Stomach (tissue), 9 donors: ENCODE results near the gene ROCK1. TPM values are rescaled to one million over a fixed set of nuclear protein-coding genes. Genes with fewer than 3 reads are reported as not detected.

Experiments
- DNase-seq, 2 donors: peaks; one replicate each; pipeline versions ENCODE4 v3.0.0 to v3.0.0-alpha.2; 2013 to 2019
- H3K27ac ChIP-seq, 5 donors: fragments of 200-600 bp in 4 of 5; sonication (generic) in 4 of 5; one replicate each; pipeline ENCODE4 v1.5.1; 2013 to 2019; ENCODE audit warnings: mild to moderate bottlenecking in 1 of 5, moderate library complexity in 1 of 5
- H3K27me3 ChIP-seq, 3 donors: fragments of 200-600 bp; sonication (generic); one replicate each; pipeline ENCODE4 v1.5.1; 2017 to 2019; ENCODE audit warnings: mixed run types in 1 of 3
- H3K36me3 ChIP-seq, 4 donors: fragments of 200-600 bp; sonication (generic); 1 replicate in 3 of 4; 2 replicates in 1 of 4; pipeline ENCODE4 v1.5.1; 2016 to 2019
- H3K4me1 ChIP-seq, 4 donors: fragments of 200-600 bp; sonication (generic); one replicate each; pipeline ENCODE4 v1.5.1; 2016 to 2019
- H3K4me3 ChIP-seq, 4 donors: fragments of 200-600 bp; sonication (generic) in 3 of 4; one replicate each; pipeline ENCODE4 v1.5.1; 2016 to 2019; ENCODE audit warnings: mild to moderate bottlenecking in 1 of 4
- H3K9me3 ChIP-seq, 4 donors: fragments of 200-600 bp; sonication (generic); one replicate each; pipeline ENCODE4 v1.5.1; 2016 to 2019
- CTCF ChIP-seq, 7 experiments: fragments of 450-650 bp in 4 of 7; fragments of 200-600 bp in 3 of 7; sonication (generic) in 3 of 7; IDR thresholded peaks; one replicate each; pipeline ENCODE4 v1.5.1; 2016 to 2019; ENCODE audit warnings: antibody characterized with exemption in 7 of 7, control low read depth in 2 of 7, mild to moderate bottlenecking in 1 of 7
- EP300 ChIP-seq: sonication (generic); formaldehyde crosslinking; IDR thresholded peaks from one replicate; pipeline ENCODE4 v1.6.1; 2017; ENCODE audit warnings: antibody characterized with exemption
- POLR2A ChIP-seq, 4 donors: fragments of 450-650 bp; IDR thresholded peaks; one replicate each; pipeline ENCODE4 v1.6.1; 2016; ENCODE audit warnings: antibody characterized with exemption in 4 of 4, control low read depth in 2 of 4, mild to moderate bottlenecking in 1 of 4, moderate library complexity in 1 of 4
- POLR2AphosphoS5 ChIP-seq, 3 donors: sonication (generic); formaldehyde crosslinking; IDR thresholded peaks; one replicate each; pipeline ENCODE4 v1.6.1; 2016; ENCODE audit warnings: antibody characterized with exemption in 3 of 3
- WGBS, 5 donors: extraction: QIAGEN DNeasy Blood & Tissue Kit in 3 of 5; methylation state at CpG; one replicate each; pipeline versions ENCODE4 v1.1.5 to v1.1.7; 2013 to 2018; 5-methylcytosine and 5-hydroxymethylcytosine counted together
- intact Hi-C: fragments of 100-400 bp; cut with DNase I; formaldehyde crosslinking; loops from one replicate; pipeline ENCODE4 v1.15.1; 2023; ENCODE audit warnings: low total_unique reads
- polyA plus RNA-seq, 3 donors: library from polyadenylated mRNA; stranded (reverse); fragments of 200-250 nt; gene quantifications; one replicate each; pipeline ENCODE4 v1.2.3, GENCODE V29; 2013
- total RNA-seq, 5 donors: library from RNA; depleted of rRNA; stranded (reverse); fragments of >200 nt; gene quantifications; one replicate each; pipeline versions ENCODE4 v1.1.0 to v1.2.3, GENCODE V29; 2014 to 2016
- donor health status: healthy with polysubstance abuse.
- donor health status: Bipolar disorder and iron deficiency.
- donor health status: healthy.

ROCK1 gene
- total and polyA plus RNA-seq, 8 donors, result 6.5 to 215 (median 65.8) TPM

GRCh38 chr18:21093133-21093532, 18.5 kb downstream of the ROCK1 start:
- Histone ChIP-seq H3K4me3 (no peak overlapping the region), H3K4me1 (peaks cover 7 to 34% (median 22%) of the 10 kb centered on the region in 4 donors), H3K36me3 (no peaks in the 10 kb centered on the region), H3K27me3 (no peaks in the 10 kb centered on the region), H3K9me3 (no peaks in the 10 kb centered on the region), H3K27ac (no peak overlapping the region)
- 65 to 81% (median 69%) methylated on average over 3 of the region's 3 CpGs for WGBS, 5 donors
- no peak for DNase-seq
- TF ChIP-seq POLR2AphosphoS5 (IDR thresholded peaks at IDR 0.05), result no peak
- intact Hi-C loops, result no loop called here

- no peaks in the 10 kb centered on the region for H3K36me3 ChIP-seq
- H3K27me3 ChIP-seq, result no peaks in the 10 kb centered on the region
- H3K4me3 ChIP-seq, result no peak overlapping the region
- H3K9me3 ChIP-seq, result no peaks in the 10 kb centered on the region
- no peak overlapping the region for H3K27ac ChIP-seq
- DNase-seq, result no peak
- TF ChIP-seq POLR2A (IDR thresholded peaks at IDR 0.05) (no peak), EP300 (no peak), POLR2AphosphoS5 (IDR thresholded peaks at IDR 0.05) (no peak)
- WGBS, 5 donors, result 90 to 99% (median 96%) methylated on average over 2 of the region's 2 CpGs
- peaks cover 0 to 22% (median 7%) of the 10 kb centered on the region in 4 donors for H3K4me1 ChIP-seq
- intact Hi-C loops, result no loop called here
Observed at GRCh38 chr18:21090680-21091079, 20.9 kb downstream of the ROCK1 start.

GRCh38 chr18:21085579-21086166, 25.9 kb downstream of the ROCK1 start:
- no peaks in the 10 kb centered on the region for H3K27me3 ChIP-seq
- H3K36me3 ChIP-seq, result no peaks in the 10 kb centered on the region
- peaks cover 0 to 24% (median 3%) of the 10 kb centered on the region in 4 donors for H3K4me1 ChIP-seq
- H3K4me3 ChIP-seq, result no peak overlapping the region
- peaks cover 0 to 7% (median 0%) of the 10 kb centered on the region in 4 donors for H3K9me3 ChIP-seq
- intact Hi-C loops, result no loop called here
- no peak for DNase-seq
- no peak for TF ChIP-seq POLR2A (IDR thresholded peaks at IDR 0.05)
- no peak for TF ChIP-seq EP300
- no peak for TF ChIP-seq POLR2AphosphoS5 (IDR thresholded peaks at IDR 0.05)
- no peak for TF ChIP-seq CTCF (IDR thresholded peaks at IDR 0.05)
- H3K27ac ChIP-seq, result no peak overlapping the region
- 77 to 90% (median 80%) methylated on average over 3 of the region's 3 CpGs for WGBS, 5 donors

GRCh38 chr18:21084511-21085078, 27.0 kb downstream of the ROCK1 start:
- intact Hi-C loops, result no loop called here
- 89 to 94% (median 90%) methylated on average over 3 of the region's 3 CpGs for WGBS, 5 donors
- Histone ChIP-seq H3K4me1 (peaks cover 0 to 17% (median 4%) of the 10 kb centered on the region in 4 donors), H3K9me3 (peaks cover 0 to 7% (median 0%) of the 10 kb centered on the region in 4 donors), H3K27me3 (no peaks in the 10 kb centered on the region), H3K4me3 (no peak overlapping the region), H3K27ac (no peak overlapping the region), H3K36me3 (no peaks in the 10 kb centered on the region)
- TF ChIP-seq POLR2A (IDR thresholded peaks at IDR 0.05) (no peak), EP300 (no peak), CTCF (IDR thresholded peaks at IDR 0.05) (no peak), POLR2AphosphoS5 (IDR thresholded peaks at IDR 0.05) (no peak)
- no peak for DNase-seq

GRCh38 chr18:21083017-21083416, 28.6 kb downstream of the ROCK1 start:
- H3K4me3 ChIP-seq, result no peak overlapping the region
- peaks cover 12 to 32% (median 16%) of the 10 kb centered on the region in 4 donors for H3K4me1 ChIP-seq
- no peak overlapping the region for H3K27ac ChIP-seq
- H3K9me3 ChIP-seq, result peaks cover 0 to 7% (median 0%) of the 10 kb centered on the region in 4 donors
- TF ChIP-seq EP300, result no peak
- TF ChIP-seq POLR2AphosphoS5 (IDR thresholded peaks at IDR 0.05), result no peak
- TF ChIP-seq CTCF (IDR thresholded peaks at IDR 0.05), result no peak
- no peak for TF ChIP-seq POLR2A (IDR thresholded peaks at IDR 0.05)
- DNase-seq, result no peak
- H3K36me3 ChIP-seq, result no peaks in the 10 kb centered on the region
- H3K27me3 ChIP-seq, result no peaks in the 10 kb centered on the region
- intact Hi-C loops, result no loop called here
